IMR-90 (cell line): ENCODE data around the gene MAPKAP1. TPM values are rescaled to one million over a fixed set of nuclear protein-coding genes. Genes with fewer than 3 reads are reported as not detected.

Experiments used
- ATAC-seq: fragments of 200-7000 bp; cut with Tn5 transposase; 2 replicates; pipeline ENCODE4 v1.9.1; 2020; ENCODE audit warnings: low read depth, mild to moderate bottlenecking, moderate library complexity
- BruUV-seq: library from RNA; stranded (reverse); fragments of 400-500 nt; replicated peaks from 2 replicates; lab custom pipeline; 2021; lab: Mats Ljungman, UMichigan
- CTCF ChIA-PET: fragments of 300-600 bp; formaldehyde crosslinking; extraction: SDS; loops from one replicate; lab custom pipeline; 2021; ENCODE audit warnings: antibody characterized with exemption; lab: Yijun Ruan, JAX
- POLR2A ChIA-PET: fragments of 300-600 bp; sonication (Branson Sonifier 250); formaldehyde crosslinking; loops from one replicate; lab custom pipeline; 2022; ENCODE audit warnings: antibody characterized with exemption; ENCODE audit not compliant: unreplicated experiment; lab: Charles Lee
- DNase-seq: peaks from one replicate; pipeline ENCODE4 v3.0.0; 2013
- H2AFZ ChIP-seq: replicated peaks from 2 replicates; pipeline ENCODE3; 2013; ENCODE audit warnings: low read length, mild to moderate bottlenecking; ENCODE audit not compliant: poor library complexity
- H2AK5ac ChIP-seq: 2 replicates; pipeline ENCODE4 v1.6.1; 2013; ENCODE audit warnings: low read depth, low read length, inconsistent platforms
- H2AK9ac ChIP-seq: replicated peaks from 2 replicates; pipeline ENCODE3; 2013; ENCODE audit warnings: mild to moderate bottlenecking, low read depth, low read length, moderate library complexity; ENCODE audit not compliant: poor library complexity
- H2BK120ac ChIP-seq: 2 replicates; pipeline ENCODE4 v1.6.1; 2013; ENCODE audit warnings: low read depth, low read length, inconsistent platforms
- H2BK15ac ChIP-seq: 3 replicates; pipeline ENCODE4 v1.6.1; 2013; ENCODE audit warnings: low read depth, low read length, inconsistent platforms
- H2BK20ac ChIP-seq: 2 replicates; pipeline ENCODE4 v1.6.1; 2013; ENCODE audit warnings: low read depth, mild to moderate bottlenecking, inconsistent platforms, low read length, moderate library complexity
- H2BK5ac ChIP-seq: 2 replicates; pipeline ENCODE4 v1.6.1; 2013; ENCODE audit warnings: mild to moderate bottlenecking, low read depth, low read length, inconsistent platforms; ENCODE audit not compliant: poor library complexity, severe bottlenecking
- H3K14ac ChIP-seq: replicated peaks from 2 replicates; pipeline ENCODE4 v1.6.1; 2013; ENCODE audit warnings: low read depth, low read length, inconsistent platforms
- H3K18ac ChIP-seq: 2 replicates; pipeline ENCODE4 v1.6.1; 2013; ENCODE audit warnings: low read depth, low read length, control low read depth
- H3K23ac ChIP-seq: 2 replicates; pipeline ENCODE4 v1.6.1; 2013; ENCODE audit warnings: low read depth, low read length, inconsistent platforms
- H3K27ac ChIP-seq: 2 replicates; pipeline ENCODE4 v1.5.1; 2013; ENCODE audit warnings: mild to moderate bottlenecking, control low read depth, low read length; ENCODE audit not compliant: insufficient read depth
- H3K27me3 ChIP-seq: 2 replicates; pipeline ENCODE4 v1.6.1; 2013; ENCODE audit warnings: low read length; ENCODE audit not compliant: control insufficient read depth, insufficient read depth
- H3K36me3 ChIP-seq: 2 replicates; pipeline ENCODE4 v1.6.1; 2013; ENCODE audit warnings: low read length, mixed read lengths; ENCODE audit not compliant: control insufficient read depth, insufficient read depth
- H3K4ac ChIP-seq: 2 replicates; pipeline ENCODE4 v1.6.1; 2013; ENCODE audit warnings: low read depth, low read length, inconsistent platforms
- H3K4me1 ChIP-seq: 2 replicates; pipeline ENCODE4 v1.6.1; 2013; ENCODE audit warnings: low read length, mixed read lengths; ENCODE audit not compliant: control insufficient read depth, insufficient read depth
- H3K4me2 ChIP-seq: 2 replicates; pipeline ENCODE4 v1.6.1; 2013; ENCODE audit warnings: low read depth, mild to moderate bottlenecking, control low read depth, low read length, moderate library complexity
- H3K4me3 ChIP-seq: 2 replicates; pipeline ENCODE4 v1.5.1; 2013; ENCODE audit warnings: low read depth, mild to moderate bottlenecking, control low read depth, low read length, moderate library complexity; ENCODE audit not compliant: insufficient read depth
- H3K56ac ChIP-seq: 2 replicates; pipeline ENCODE4 v1.6.1; 2013; ENCODE audit warnings: low read length, inconsistent platforms; ENCODE audit not compliant: insufficient read depth; ENCODE audit errors: extremely low read depth
- H3K79me1 ChIP-seq, 2 experiments: 2 replicates each; pipeline ENCODE4 v1.6.1; 2013; ENCODE audit warnings: low read length in 2 of 2, inconsistent platforms in 1 of 2, low read depth in 1 of 2
- H3K9ac ChIP-seq: 2 replicates; pipeline ENCODE4 v1.6.1; 2013; ENCODE audit warnings: low read depth, low read length, control low read depth
- H3K9me1 ChIP-seq: 2 replicates; pipeline ENCODE4 v1.6.1; 2013; ENCODE audit warnings: low read length, inconsistent platforms; ENCODE audit not compliant: insufficient read depth
- H3K9me3 ChIP-seq: 2 replicates; pipeline ENCODE4 v1.6.1; 2013; ENCODE audit warnings: low read length; ENCODE audit not compliant: control insufficient read depth, insufficient read depth
- H4K20me1 ChIP-seq: 2 replicates; pipeline ENCODE4 v1.6.1; 2013; ENCODE audit warnings: low read length, inconsistent platforms; ENCODE audit not compliant: insufficient read depth
- H4K5ac ChIP-seq: 2 replicates; pipeline ENCODE4 v1.6.1; 2013; ENCODE audit warnings: mild to moderate bottlenecking, low read depth, low read length, control low read depth
- H4K8ac ChIP-seq, 2 experiments: 2 replicates each; pipeline ENCODE4 v1.6.1; 2013; ENCODE audit warnings: low read depth in 2 of 2, low read length in 2 of 2, control low read depth in 1 of 2, inconsistent platforms in 1 of 2
- H4K91ac ChIP-seq: 2 replicates; pipeline ENCODE4 v1.6.1; 2013; ENCODE audit warnings: low read depth, low read length, inconsistent platforms; ENCODE audit not compliant: insufficient read depth
- CEBPB ChIP-seq: IDR thresholded peaks from 2 replicates; pipeline ENCODE4 v1.6.1; 2012; ENCODE audit warnings: low read depth, low read length, improper control_type of control experiment
- FOS ChIP-seq: fragments of 150-350 bp; IDR thresholded peaks from 2 replicates; pipeline ENCODE4 v1.6.1; 2016; ENCODE audit warnings: low read depth, low read length
- MAZ ChIP-seq: IDR thresholded peaks from 2 replicates; pipeline ENCODE4 v1.6.1; 2012; ENCODE audit warnings: low read depth, mild to moderate bottlenecking, low read length, improper control_type of control experiment, moderate library complexity, borderline replicate concordance
- RAD21 ChIP-seq: IDR thresholded peaks from 2 replicates; pipeline ENCODE4 v1.6.1; 2012; ENCODE audit warnings: low read length, improper control_type of control experiment
- WGBS, 2 experiments: methylation state at CpG; one replicate each; pipeline versions ENCODE4 v1.1.5 to v1.1.7; 2013; ENCODE audit warnings: missing lambda C conversion rate in 2 of 2; ENCODE audit not compliant: insufficient read length in 1 of 2; ENCODE audit errors: extremely low coverage in 2 of 2; 5-methylcytosine and 5-hydroxymethylcytosine counted together
- dilution Hi-C: fragments of 300-500 bp; cut with HindIII; formaldehyde crosslinking; loops from one replicate; pipeline ENCODE4 v1.14.3; 2018; ENCODE audit warnings: low sequenced_read_pairs; ENCODE audit not compliant: unreplicated experiment
- in situ Hi-C: fragments of 300-500 bp; cut with MboI; formaldehyde crosslinking; loops from 3 replicates; pipeline ENCODE4 v1.14.3; 2019; ENCODE audit warnings: low sequenced_read_pairs, inconsistent platforms, mixed read lengths
- intact Hi-C: fragments of 100-400 bp; cut with micrococcal nuclease; formaldehyde crosslinking; loops from 2 replicates; pipeline ENCODE4 v1.10.0; 2022
- polyA plus RNA-seq, 3 experiments: library from polyadenylated mRNA; depleted of rRNA; stranded (reverse); fragments of >200 nt; gene quantifications; 2 replicates each; pipeline ENCODE4 v1.2.3, GENCODE V29; 2012; ENCODE audit warnings: low replicate concordance in 1 of 3
- total RNA-seq: library from RNA; depleted of rRNA; stranded (reverse); fragments of >200 nt; gene quantifications from 2 replicates; pipeline ENCODE4 v1.2.3, GENCODE V29; 2012

Gene MAPKAP1
- total and polyA plus RNA-seq, 2 of the 4 experiments (the other 2 are of a cell fraction): 87.2 to 158 TPM

- no peak overlapping the region for H2AK5ac ChIP-seq
- ChIA-PET POLR2A (no interaction called here), CTCF (no interaction called here)
- intact Hi-C loops (no loop called here), dilution Hi-C loops (no loop called here), in situ Hi-C loops (no loop called here)
- DNase-seq (no peak), ATAC-seq (no peak)
- no peaks in the 10 kb centered on the region for H3K79me1 ChIP-seq
- H3K4me3 ChIP-seq: no peak overlapping the region
- H4K91ac ChIP-seq: no peak overlapping the region
- no peak overlapping the region for H3K27ac ChIP-seq
- H2AFZ ChIP-seq: no peak overlapping the region
- no peaks in the 10 kb centered on the region for H3K4me1 ChIP-seq
- WGBS, 2 experiments: 38% methylated on average over 4 of the region's 6 CpGs; no CpG with 5 or more reads in 1 of the 2 experiments
- H3K27me3 ChIP-seq: no peaks in the 10 kb centered on the region; the same call in 1 of the 2 replicates
- no peaks in the 10 kb centered on the region for H3K36me3 ChIP-seq
- no TSS peak for BruUV-seq
- no peak overlapping the region for H3K23ac ChIP-seq
- H3K4ac ChIP-seq: no peak overlapping the region
- no peak for TF ChIP-seq MAZ
- no peak for TF ChIP-seq CEBPB
- no peak for TF ChIP-seq FOS
- TF ChIP-seq RAD21: no peak
- no peak overlapping the region for H4K8ac ChIP-seq
- no peaks in the 10 kb centered on the region for H3K9me3 ChIP-seq
- H4K5ac ChIP-seq: no peak overlapping the region
- H3K18ac ChIP-seq: no peak overlapping the region
- no peak overlapping the region for H3K4me2 ChIP-seq
- no peak overlapping the region for H3K9ac ChIP-seq
- no peak overlapping the region for H3K14ac ChIP-seq
- no peak overlapping the region for H3K56ac ChIP-seq
- no peak overlapping the region for H2BK5ac ChIP-seq
- no peak overlapping the region for H2BK15ac ChIP-seq
- H4K20me1 ChIP-seq: no peaks in the 10 kb centered on the region
- no peaks in the 10 kb centered on the region for H3K9me1 ChIP-seq
- no peak overlapping the region for H2AK9ac ChIP-seq
- no peak overlapping the region for H2BK20ac ChIP-seq
- H2BK120ac ChIP-seq: no peak overlapping the region
Measured at GRCh38 chr9:125388978-125389377, 318.0 kb downstream of the MAPKAP1 start.
